ENCODE results near the gene SLC29A1. TPM values are rescaled to one million over a fixed set of nuclear protein-coding genes. Genes with fewer than 3 reads are reported as not detected.

Gene SLC29A1
- total and polyA plus RNA-seq, 11 donors: 48.0 to 319 (median 131) TPM

DNA sequence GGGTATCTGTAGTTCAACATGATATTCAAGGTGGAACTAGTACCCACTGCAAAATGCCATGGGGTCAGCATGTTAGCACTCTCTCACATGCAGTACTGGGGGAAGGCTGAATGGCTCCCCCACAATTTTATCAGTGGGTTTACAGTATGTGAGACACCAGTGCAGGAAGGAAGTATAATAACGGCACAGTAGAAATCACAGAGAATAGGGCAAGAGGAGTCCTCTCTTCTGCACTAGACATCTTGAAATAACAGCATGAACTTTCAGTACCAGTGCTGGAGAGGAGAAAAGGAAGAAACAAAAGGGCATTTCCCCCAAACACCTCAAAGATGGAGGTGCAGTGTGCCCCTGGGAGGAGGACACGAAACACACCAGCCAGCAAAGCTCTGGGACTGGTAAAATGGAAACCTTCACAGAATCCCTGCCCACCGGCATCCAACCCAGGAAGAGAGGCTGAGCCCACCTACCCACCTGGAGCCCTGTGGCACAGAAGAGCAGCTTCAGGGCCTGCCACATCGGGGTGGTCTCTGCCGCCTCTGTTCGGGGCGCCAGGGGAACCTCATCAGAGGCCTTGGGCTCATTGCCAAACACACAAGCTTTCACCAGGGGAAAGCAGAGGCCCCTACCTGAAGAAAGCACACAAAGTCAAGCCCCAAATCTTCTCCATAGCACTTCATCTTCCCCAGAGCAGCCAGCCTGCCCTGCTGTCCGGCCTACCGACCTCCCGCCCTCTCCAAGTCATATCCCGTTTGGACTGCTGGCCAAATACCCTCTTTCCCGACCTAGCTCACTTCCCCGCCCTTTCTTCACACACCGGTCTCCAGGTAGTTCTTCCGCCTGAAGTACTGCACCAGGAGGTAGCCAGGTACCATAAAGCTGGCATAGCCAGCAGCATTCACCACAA, 32.7 kb downstream of the SLC29A1 start:
- peak overlapping the region in 11 of 12 donors; percentile 86 to 97 (median 94) for H3K27ac ChIP-seq
- ATAC-seq: peak in 2 of 4 donors; percentile 0 to 3
- H3K9me3 ChIP-seq: no peaks in the 10 kb centered on the region
- peaks cover 5 to 76% (median 54%) of the 10 kb centered on the region in 9 donors for H3K36me3 ChIP-seq
- H3K4me1 ChIP-seq: peaks cover 3 to 59% (median 24%) of the 10 kb centered on the region in 12 donors
- H3K4me3 ChIP-seq: peak overlapping the region; percentile 60 to 99 (median 88)
- no peak for TF ChIP-seq POLR2A (IDR thresholded peaks at IDR 0.05)
- TF ChIP-seq CTCF (IDR thresholded peaks at IDR 0.05): no peak
- intact Hi-C loops (cut with DNase I): loop anchor here in 5 of 10 donors (5.0 to 10.0 kb wide), 3 partner anchors 84 to 161 kb away; no protein-coding TSS in a partner anchor
- 31 to 36% (median 35%) methylated on average over 15 of the region's 15 CpGs for WGBS, 4 donors
- DNase-seq: no peak
- H3K27me3 ChIP-seq: no peaks in the 10 kb centered on the region

DNA sequence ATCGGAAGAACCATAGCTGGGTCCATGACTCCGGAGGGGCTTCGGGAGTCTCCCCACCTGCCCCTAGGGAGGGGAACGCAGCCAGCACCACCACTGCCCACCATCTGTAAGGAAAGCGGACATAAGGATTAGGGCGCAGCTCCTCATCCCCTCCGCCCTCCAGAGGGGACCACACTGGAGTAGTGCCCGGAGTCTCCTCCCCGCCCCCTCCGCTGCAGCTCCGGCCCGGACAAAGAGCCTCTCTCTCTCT, 33.3 kb downstream of the SLC29A1 start:
- ATAC-seq: no peak
- Histone ChIP-seq H3K4me1 (peaks cover 3 to 53% (median 23%) of the 10 kb centered on the region in 12 donors), H3K27ac (peak overlapping the region; percentile 75 to 97 (median 94))

DNA sequence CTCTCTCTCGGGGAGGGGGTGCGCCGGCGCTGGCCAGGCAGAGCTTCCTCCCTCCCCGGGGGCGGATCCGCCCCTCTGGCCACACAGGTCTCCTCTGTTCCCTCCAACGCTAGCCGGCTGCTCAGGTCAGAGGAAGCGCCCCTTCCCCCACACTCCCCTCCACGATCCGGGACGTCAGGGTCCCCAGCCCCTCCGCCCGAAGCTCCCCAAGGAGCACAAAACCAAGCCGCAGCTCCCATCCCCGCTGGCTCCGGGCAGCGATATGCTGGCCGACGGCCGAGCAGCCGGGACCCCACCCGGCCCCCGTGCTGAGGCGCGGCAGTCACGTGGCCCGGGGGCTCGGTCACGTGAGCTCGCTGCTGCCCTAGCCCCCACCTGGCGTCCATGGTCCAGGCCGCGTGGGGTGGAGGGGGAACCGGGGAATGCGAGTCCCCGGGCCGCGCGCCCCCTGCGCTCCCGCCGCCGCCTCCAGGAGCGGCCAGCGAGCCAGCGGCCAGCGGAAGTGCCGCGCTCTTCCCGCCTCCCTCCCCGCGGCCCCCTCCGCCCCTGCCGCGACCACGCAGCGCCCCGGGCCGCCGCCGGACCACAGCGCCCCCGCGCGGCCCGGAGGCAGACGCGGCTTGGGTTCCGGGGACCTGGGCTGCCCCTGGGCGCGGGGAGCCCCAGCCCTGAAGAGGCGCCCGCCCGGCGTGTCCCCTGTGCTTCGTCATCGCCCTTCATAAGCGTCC, 33.8 kb downstream of the SLC29A1 start, which contains the start of gene SLC35B2:
SLC35B2 (minus strand) TSS at position 504 of the 728 bp plus-strand sequence; CDS start at position 386, 118 bp downstream.
- intact Hi-C loops (cut with DNase I): loop anchor here in 5 of 10 donors (5.0 to 10.0 kb wide), 3 partner anchors 85 to 162 kb away; no protein-coding TSS in a partner anchor
- DNase-seq (peak; percentile 71 to 83 (median 75)), ATAC-seq (peak; percentile 59 to 77 (median 75))
- Histone ChIP-seq H3K27ac (peak within 1 kb of the TSS; percentile 75 to 97 (median 94)), H3K4me3 (peak within 1 kb of the TSS; percentile 60 to 99 (median 88)), H3K4me1 (peaks cover 3 to 50% (median 23%) of the 10 kb centered on the region in 12 donors), H3K27me3 (no peaks in the 10 kb centered on the region), H3K9me3 (no peaks in the 10 kb centered on the region), H3K36me3 (peaks cover 5 to 76% (median 44%) of the 10 kb centered on the region in 9 donors)
- WGBS, 4 donors: 0 to 1% (median 1%) methylated on average over 13 to 80 of the region's 80 CpGs
- TF ChIP-seq CTCF (IDR thresholded peaks at IDR 0.05) (peak; percentile 48 to 94 (median 78)), POLR2A (IDR thresholded peaks at IDR 0.05) (peak in 1 of 2 donors; percentile 80)

More for the DNA sequence above, 33.3 kb downstream of the SLC29A1 start:
- WGBS, 4 donors: 0 to 4% (median 0%) methylated on average over 5 to 12 of the region's 12 CpGs
- TF ChIP-seq POLR2A (IDR thresholded peaks at IDR 0.05) (no peak), CTCF (IDR thresholded peaks at IDR 0.05) (no peak)
- Histone ChIP-seq H3K36me3 (peaks cover 5 to 76% (median 49%) of the 10 kb centered on the region in 9 donors), H3K27me3 (no peaks in the 10 kb centered on the region), H3K9me3 (no peaks in the 10 kb centered on the region), H3K4me3 (peak overlapping the region; percentile 60 to 99 (median 88))
- intact Hi-C loops (cut with DNase I): loop anchor here in 5 of 10 donors (5.0 to 10.0 kb wide), 3 partner anchors 84 to 162 kb away; no protein-coding TSS in a partner anchor
- no peak for DNase-seq
